Activated CD4-positive, alpha-beta T cell treated with anti-CD3 and anti-CD28 coated beads, Interleukin-2, amount 50 U/mL, for 1 hour (primary cell): ENCODE measurements around the gene ZNF831.
A peak's percentile ranks its signal among the peaks of the same experiment; 100 is the strongest.

Experiments
- DNase-seq: peaks from one replicate; pipeline ENCODE4 v3.0.0-alpha.2; 2020

The ZNF831 gene

DNA sequence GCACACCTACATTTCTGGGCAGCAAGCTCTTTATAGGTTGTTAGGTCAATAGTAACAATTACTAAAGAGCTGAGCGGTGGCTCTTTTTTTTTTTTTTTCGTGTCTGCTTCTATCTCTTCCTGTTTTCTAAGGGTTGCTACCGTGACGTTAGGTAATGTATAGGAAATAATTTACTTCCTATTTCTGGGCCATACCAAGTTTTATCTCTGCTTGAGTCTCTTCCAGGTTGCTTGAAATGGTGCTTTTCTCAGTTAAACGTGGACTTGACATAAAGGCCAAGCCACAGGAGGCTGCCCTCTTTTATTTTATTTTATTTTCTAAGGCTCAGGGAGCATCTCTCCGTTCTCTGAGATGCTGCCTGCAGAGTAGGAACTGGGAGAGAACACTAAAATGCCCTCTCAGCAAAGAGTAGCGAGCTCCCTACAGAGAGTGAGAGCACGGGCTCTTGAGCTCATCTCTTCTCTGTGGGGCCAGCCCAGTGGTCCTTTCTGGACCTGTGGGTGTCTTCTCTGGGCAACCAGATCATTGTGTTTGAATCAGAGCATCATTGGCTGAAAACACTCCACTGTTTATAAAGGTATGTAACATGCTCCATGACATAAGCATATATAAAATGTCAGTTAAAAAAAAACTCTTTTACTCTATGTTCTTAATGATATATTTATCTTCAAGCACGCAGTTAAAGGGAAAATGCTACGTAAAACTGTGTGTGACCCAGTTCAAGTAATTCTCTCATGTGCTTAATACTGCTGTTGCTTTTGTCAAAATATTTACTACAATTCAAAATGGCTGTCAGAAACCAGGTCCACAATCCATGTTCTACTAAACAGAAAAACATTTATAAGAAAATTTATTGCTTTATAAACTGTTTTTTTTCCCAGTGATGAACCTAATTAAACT lies at the start of gene ZNF831:
Gene ZNF831 (plus strand): TSS at position 191 of the 900 bp plus-strand sequence. CDS start 27,199 bp downstream, outside the sequence.
- DNase-seq: no peak

DNA sequence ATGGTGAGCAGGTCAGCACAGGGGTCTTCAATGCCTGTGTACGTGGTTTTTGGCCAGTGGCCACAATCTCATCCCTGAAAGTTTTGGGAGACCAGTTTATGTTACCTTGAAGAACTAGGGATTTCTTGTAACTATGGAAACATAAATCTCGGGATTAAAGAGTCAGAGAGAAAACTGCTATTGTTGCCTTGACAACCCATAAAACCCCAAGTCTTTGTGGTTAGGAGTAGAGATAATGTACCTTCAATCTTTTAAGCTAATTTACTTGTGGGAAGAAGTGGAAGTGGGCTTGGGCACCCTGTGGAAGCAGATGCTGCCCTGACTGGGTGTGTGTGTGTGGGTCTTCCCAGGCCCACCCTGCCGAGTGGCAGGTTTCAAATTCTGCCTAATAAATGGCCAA lies 46.1 kb upstream of the ZNF831 start:
- DNase-seq: no peak

GRCh38 chr20:59118855-59119254 lies 44.8 kb upstream of the ZNF831 start:
- no peak for DNase-seq

DNA sequence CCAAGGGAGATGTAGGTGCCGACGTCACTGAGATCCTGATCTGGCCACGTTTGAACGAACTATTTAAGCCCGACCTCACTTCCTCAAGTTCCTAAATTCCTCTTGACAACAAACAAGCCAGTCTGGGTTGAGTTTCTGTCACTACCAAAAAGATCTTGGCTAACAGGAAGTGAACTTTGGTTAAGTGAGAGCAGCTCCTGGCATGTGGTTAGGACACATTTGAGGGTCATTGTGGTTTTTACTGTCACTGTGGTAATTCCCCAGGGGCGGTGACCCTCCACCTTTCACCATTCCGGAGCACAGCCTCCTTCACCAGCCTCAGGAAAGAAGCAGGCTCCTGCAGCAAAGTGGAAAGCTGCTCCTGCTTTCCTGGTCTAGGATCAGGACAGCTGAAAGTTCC lies 43.1 kb upstream of the ZNF831 start:
- no peak for DNase-seq

DNA sequence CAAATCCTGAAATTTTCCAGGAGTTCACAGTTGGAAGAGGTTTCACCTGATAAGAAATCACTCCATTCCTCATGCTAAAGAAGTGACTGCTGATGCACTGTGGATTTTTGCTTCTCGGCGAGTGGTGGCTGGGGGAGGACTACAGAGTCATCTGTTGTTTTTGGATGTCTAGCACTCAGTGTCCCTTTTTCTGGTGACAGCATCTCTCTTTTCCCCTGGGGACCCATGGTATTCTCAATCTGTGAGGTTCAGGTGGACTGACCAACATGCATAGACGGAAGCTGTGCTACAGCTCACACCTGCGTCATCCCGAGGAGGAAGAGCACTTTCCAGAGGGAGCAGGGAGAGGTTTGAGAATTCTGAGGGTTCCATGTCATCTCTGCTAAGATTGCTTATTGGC lies 42.7 kb upstream of the ZNF831 start:
- no peak for DNase-seq

DNA sequence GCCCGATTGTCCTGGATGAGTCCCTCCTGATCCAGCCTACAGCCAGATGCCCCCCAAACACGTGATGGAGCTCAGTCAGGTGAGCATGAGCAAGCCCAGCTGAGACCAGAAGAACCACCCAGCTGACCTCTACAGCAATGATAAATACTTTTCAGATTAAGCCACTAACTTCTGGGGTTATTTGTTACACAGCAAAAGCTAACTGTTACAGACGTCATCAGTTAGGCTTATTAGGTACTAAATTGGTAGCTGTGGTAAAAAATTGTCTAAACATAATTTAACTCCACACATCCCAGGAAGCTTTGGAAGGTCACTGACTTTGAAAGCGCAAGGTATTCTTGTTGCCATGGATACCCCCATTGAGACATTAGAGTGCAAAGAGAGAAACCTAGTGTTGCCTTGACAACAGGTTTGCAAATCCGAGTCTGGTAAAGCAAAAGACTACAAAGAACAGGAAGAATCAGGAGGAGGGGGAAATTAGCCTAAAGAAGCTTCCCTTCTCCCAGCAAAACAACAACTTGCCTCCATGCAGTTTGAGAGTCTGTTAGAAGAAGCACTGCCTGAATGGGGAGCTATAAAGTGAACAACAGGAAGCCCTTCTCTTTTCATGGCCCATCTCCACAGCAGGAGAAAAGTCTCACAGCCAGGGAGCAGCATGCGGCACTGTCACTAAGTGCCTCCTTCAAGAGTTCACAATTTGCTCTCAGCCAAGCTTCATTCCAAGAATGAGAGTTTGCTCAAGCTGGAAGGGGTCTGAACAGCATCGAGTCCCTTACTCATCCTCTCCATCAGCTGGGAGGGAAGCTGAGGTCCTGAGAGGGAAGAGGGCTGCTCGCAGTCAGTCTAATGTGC lies 41.7 kb upstream of the ZNF831 start:
- DNase-seq: peak; percentile 32

DNA sequence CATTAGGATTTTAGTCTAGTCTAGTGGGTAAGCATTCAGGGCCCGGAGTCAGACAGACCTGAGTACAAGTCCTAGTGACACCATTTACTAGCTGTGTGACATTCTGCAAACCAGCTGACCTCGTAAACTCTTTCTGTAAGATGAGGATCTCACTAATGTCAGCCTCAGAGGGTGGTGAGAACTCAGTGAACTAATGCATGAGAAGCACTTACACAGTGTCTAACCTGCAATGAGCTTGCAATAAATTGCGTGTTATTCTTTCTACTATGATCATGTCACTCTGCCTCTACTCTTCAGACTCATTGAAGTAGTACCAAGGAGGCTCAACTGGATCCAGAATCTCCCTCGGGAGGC lies 41.1 kb upstream of the ZNF831 start:
- no peak for DNase-seq

DNA sequence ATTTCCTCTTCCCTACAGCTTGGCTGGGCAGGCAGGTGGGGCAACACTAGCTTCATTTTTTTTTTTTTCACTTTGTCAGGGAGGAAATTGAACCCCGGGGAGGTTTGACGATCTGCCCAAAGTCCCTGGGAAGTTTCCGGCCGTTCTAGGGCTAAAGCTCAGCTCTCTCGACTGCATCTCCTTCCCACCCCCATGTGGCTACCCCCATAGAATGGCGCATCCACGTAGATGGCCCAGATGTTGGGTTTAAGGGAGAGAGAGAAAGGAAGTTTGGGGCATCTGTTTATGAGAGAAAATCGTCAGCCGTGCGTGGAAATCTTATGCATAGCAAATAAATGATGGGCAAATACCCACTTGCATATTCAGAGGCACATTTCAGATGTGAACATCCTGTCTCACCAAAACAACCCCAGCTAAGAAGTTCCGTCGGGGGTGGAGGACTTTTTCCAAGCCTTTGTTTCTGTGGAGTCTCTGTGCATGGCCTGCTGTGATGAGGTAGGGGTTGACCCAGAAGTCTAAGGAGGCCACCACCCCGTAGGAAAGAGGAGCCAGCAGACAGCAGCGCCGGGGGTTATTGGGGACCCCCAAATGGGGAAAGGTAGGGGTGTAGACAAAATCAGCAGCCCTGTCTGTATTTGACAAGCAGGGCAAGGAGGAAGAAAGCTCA lies 40.5 kb upstream of the ZNF831 start:
- DNase-seq: peak; percentile 60

DNA sequence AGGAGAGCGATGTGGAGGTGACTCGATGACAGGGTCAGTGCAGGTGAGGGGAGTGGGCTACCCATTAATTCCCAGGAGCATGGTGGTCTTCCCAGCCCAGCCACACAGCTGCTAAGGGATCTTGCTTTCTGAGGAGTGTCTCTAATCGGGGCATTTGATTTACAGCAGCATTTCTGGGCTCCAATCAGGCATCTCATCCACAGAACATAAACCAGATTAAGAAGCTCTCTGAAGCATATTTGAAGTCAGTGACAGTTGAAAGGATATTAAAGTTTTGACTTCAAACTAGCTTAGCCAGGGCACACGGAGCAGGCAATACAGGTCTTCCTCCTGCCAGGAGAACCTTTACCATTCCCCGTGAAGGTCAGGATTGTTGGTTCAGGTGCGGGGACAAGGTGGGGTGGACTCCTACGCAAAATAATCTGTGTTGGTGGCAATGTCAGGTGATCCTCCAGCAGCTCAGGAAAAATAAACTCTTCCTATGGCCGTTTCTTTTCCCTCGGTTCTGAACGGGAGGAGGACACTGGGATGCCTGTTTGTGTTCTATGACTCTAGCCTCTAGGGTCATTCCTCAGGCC lies 39.9 kb upstream of the ZNF831 start:
- no peak for DNase-seq

DNA sequence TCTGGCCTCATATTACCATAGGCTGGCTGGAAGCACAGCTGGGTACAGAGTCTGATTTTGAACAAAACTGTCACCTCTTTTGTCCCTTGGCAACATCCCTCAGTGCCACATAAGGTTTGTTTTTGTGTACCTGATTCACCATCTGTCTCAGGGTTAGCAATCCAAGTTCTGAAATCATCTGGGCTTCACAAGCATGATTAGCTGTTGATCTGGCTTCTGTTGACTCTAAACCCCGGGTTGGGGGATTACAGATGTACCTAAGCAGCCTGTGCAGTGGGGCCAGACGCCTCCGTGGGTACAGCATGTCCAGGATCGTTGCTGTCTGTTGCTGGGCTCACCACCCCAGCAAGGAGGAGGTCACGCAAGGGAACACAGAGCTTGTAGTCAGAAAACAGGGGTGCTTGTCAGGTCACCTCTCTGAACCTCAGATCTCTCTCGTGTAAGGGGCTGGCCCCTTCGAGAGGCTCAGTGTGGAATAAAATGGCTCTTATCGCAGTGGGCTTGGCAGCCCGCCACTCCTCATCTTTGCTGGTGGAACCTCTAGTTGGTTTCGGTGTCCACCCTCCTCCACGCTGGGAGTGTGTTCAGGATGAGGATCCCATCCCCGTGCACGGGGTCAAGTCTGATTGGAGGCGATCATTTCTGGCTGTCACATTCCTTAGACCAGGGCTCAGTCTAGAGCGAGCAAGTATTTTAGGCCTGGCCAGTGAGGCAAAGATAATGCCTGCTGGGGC lies 39.2 kb upstream of the ZNF831 start:
- DNase-seq: no peak

DNA sequence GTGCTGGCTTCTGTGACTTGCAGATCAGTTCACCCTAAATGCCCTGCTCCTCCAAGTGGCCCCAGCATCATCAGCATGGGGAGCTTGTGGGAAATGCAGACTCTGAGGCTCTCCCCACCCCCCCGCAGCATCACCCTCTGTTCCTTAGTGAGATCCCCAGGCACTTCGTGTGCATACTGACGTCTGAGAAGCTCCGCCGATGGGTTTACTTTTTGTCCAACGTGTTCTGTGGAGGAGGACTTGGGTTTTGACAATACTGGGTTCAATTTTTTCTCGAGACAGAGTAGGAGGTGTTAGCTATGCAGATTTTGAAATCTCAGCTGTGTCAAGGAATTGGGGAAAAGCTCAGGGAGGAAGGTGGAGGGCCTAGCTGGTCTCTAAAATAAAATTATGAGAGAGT lies 38.3 kb upstream of the ZNF831 start:
- DNase-seq: no peak

DNA sequence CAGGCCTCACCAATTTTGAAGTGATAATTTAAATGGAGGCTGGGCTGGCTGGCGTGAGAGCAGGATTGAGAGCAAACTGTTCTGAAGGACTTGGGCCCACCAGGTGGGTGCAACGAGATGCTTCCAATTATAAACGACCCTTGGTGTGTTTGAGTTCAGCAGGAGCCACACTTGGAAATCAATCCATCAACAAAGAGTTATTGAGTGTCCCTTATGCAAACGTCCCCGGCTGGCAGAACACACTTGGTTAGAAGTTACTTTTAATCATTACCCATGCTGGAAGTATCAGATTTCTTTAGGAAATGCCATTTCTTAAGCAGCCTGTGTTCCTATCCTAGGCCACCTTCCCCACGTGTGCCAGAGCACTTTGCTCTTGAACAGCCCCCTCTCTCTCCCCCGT lies 37.8 kb upstream of the ZNF831 start:
- DNase-seq: no peak

DNA sequence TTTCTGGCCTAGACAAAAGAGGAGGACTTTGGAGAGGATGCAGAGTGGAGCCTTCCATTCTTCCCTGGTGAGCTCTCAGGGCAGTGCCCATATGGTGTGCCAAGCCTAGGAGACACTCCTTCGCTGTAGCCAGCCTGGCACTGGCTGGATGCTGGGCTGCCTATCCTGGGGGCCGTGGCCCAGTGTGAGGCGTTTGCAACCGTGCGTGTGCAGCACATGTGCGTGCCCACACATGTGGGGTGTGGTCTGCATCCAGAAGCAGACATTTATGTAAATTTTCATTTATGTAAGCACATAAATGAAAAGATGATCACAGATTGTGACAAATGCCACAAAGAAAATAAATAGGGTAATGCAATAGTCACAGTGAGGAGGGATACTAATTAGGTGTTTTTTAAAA lies 35.8 kb upstream of the ZNF831 start:
- no peak for DNase-seq

DNA sequence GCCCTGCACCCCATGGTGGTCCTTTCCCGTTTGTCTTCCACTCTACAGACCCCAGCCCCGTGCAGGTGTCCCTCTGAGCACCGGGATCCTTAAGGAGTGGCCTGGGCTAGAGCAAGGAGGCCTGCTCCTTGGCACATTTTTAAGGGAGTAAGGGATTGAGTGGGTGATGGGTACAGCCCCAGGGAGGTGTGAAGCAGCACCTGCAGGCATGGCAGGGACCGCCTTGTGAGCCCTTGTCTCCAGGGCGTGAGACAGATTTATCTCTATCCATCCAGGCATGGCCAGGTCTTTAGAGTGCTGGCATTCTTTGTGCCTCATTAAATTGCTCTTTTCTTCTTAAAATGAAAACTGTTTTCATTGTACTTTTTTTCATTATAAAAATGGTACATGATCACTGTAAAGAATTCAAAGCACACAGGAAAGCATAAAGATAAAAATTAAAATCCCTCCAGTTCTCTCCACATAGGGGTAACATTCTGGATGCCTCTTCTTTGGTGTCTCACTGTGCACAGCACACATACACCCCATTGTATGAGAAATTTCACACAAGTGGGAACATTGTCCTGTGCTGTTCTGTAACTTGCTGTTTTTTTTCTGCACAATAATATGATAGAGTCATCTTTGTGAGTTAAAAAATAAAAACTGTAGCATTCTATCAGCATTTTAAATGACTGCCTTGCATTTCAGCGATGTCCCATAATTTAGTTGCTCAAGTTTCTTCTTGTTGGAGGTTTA lies 31.9 kb upstream of the ZNF831 start:
- no peak for DNase-seq

DNA sequence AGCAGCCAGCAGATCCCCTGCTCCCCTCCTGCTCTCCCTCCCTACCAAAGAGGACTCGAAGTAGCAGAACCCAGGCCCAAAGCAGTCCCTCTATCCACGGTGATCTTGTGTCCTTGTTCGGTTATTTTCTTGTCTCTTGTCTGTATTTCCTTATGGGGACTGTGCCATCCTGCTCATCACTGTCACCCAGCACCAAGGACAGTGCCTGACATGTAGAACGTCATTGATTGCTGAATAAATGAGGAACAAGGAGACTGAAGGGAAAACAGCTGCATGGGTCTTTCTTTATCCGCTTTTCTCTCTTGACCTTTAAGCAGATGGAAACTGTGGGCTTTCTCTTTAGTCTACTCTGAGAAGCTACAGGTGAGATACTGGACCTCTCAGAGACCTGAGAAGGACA lies 29.4 kb upstream of the ZNF831 start:
- DNase-seq: no peak

DNA sequence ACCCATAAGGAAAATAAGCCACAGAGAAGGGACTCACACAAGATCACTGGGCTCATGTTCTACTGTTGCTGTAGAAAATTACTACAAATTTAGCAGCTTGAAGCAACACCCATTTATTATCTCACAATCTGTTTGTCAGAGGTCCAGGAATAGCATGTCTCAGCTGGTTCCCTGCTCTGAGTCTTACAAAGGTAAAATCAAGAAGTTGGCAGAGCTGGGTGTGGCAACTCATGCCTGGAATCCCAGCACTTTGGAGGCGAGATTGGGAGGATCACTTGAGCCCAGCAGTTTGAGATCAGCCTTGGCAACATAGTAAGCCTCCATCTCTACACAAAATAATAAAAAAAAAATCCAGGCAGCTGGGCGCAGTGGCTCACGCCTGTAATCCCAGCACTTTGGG lies 28.5 kb upstream of the ZNF831 start:
- no peak for DNase-seq

- DNase-seq: no peak
These were observed 27.6 kb upstream of the ZNF831 start for GRCh38 chr20:59136027-59136426.

- no peak for DNase-seq
These were observed 26.1 kb upstream of the ZNF831 start for GRCh38 chr20:59137532-59137931.

GRCh38 chr20:59138114-59138748 lies 25.4 kb upstream of the ZNF831 start:
- DNase-seq: no peak

- DNase-seq: no peak
These were observed 23.6 kb upstream of the ZNF831 start for GRCh38 chr20:59139998-59140397.
